HG02973 (cell line): ENCODE measurements around the gene SMCO2.

Experiments
- ATAC-seq: cut with Tn5 transposase; IDR thresholded peaks from one replicate; pipeline ENCODE4 v1.9.1; 2021; ENCODE audit warnings: moderate library complexity; ENCODE audit not compliant: unreplicated experiment

SMCO2 gene

DNA sequence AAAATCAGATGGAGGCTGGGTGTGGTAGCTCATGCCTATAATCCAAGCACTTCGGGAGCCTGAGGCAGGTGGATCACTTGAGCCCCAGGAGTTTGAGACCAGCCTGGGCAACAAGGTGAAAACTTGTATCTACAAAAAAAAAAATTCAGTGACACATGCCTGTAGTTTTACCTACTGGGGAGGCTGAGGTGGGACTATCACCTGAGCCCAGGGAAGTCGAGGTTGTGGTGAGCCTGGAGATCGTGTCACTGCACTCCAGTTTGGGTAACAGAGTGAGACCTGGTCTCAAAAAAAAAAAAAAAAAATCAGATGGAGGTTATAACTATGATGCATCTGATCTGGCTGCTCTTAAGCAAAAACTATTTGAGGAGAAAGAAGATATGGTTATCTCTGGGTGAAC lies 50.9 kb downstream of the SMCO2 start:
- no peak for ATAC-seq

DNA sequence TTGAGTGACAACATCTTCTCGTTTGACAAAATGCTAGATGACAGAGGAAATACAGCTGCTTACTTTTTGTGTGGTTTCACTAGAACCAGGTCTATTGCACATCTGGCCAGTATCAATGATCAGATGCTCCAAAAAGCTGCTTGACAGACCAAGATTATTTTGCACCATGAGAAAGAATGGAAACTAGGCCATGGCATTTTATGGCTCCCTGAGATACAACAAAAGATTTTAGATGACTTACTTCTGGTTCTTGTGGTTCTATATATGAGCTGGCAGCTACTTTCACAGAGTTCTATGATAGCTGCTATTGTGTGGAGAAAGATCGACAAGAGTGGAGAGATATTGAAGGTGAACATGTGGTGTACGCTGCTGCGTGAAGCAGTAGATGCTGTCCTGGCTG lies 51.6 kb downstream of the SMCO2 start:
- ATAC-seq = peak; percentile 70

DNA sequence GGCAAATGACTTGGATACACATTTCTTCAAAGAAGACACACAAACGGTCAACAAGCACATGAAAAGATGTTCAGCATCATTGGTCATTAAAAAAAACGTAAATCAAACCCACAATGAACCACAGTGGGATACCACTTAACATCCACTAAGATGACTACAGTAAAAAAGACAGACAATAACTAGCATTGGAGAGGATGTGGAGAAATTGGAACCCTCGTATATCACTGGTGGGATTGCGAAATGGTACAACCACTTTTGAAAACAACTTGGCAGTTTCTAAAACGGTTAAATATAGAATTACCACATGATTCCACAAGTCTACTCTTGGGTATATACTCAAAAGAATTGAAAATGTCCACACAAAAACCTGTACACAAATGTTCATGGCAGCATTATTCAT lies 52.2 kb downstream of the SMCO2 start:
- ATAC-seq = no peak

DNA sequence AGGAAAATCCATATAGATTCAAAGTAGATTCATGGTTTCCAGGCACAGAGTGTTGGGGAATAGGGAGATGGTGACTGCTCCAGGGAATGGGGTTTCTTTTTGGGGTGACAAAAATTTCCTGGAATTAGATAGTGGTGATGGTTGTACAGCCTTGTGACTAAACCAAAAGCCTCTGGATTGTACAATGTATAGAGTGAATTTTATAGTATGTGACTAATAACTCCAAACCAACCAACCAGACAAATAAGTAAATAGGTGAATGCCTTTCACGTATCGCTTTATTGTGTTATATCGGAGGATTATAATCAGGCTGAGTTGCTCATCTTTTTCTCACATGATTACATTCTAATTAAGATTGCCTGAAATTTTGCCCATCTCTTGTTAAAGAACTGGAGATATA lies 52.8 kb downstream of the SMCO2 start:
- no peak for ATAC-seq

DNA sequence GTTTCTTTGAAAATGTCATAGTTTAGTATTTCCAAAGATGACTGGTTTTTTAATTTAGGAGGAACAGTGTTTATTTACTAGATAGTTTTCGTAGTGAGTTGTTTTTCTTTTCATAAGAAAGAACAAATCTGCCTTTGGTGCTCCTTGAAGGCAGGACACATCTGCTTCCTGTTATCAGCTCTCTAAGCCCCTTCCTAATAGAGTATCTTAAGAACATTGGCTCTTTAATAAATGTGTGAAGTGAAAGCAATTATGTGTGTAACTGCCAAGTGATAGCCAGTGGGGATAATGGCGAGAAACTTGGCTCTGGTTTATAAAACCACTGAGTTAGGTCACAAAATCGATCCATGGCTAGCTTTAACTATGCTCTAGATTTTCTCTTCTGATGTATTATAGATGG lies 54.0 kb downstream of the SMCO2 start:
- no peak for ATAC-seq

DNA sequence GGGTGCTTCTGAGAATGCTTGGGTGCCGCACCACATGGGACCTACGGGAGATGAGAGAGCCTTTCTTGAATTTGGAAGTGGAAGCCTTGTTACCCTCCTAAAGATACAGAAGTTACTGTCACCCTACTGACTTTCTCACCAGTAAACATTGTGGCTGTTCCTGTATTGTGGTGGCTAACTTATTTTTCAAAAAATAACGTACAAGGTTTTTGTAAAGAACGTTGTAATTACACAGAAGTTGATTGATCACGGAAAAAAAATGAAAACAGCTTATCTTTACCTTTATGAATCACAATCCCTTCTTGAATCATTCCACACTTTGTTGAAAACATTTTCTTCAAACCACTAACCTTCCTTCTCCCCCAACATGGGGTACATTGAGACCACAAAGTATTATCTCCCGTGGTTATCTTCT lies 55.5 kb downstream of the SMCO2 start:
- no peak for ATAC-seq

DNA sequence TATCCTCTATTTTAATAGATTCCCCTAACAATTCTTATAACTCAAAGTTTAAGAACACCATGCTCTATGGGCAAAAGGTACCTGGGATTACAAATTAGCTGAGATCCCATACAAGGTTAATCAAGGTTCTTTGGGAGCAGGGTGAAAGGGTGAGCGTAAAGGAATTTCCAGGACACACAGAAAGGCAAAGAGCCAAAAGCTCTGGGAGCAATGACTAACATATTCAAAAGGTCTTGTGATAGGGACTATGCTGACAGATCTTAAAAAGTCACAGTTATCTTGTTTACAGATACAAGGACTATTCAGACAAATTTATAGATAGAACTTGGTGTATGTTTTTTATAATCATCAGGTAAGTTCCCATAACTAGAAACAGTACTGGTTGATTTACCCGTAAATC lies 58.0 kb downstream of the SMCO2 start:
- ATAC-seq = no peak

DNA sequence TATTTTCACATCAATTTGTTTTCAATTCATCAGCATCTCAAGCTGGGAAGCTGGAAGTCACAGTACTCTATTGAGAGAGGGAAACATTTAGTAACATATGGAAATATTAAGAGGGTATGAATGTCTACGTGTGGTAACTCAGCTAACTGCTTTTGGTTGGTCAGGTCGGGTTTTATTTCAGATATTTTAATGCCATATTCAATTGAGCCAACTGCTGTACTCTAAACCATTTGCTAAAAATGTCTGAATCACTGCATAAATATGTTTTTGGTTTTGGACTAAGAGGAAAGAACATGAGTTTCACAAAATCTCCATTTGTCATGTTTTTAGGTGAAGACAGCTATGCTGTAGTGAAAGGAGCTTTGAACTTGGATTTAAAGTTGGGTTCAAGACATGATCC lies 58.6 kb downstream of the SMCO2 start:
- no peak for ATAC-seq

DNA sequence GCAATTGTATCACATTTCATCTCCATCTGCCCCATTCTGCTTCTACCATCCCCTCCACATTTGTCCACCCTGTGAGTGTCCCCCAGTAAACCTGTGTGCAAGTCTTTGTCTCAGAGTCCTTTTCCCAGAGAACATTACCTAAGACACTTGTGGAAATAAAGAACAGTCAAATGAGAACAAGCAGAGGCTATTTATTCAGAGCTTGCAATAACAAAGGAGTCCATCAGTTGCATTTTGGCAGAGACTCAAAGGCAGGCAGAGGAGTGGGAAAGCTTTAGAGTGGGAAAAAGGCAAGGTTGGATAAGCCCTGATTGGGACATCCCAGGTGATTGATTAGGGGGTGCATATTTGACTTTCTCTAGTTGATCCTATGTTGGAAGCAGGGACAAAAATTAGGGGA lies 59.2 kb downstream of the SMCO2 start:
- ATAC-seq = no peak

DNA sequence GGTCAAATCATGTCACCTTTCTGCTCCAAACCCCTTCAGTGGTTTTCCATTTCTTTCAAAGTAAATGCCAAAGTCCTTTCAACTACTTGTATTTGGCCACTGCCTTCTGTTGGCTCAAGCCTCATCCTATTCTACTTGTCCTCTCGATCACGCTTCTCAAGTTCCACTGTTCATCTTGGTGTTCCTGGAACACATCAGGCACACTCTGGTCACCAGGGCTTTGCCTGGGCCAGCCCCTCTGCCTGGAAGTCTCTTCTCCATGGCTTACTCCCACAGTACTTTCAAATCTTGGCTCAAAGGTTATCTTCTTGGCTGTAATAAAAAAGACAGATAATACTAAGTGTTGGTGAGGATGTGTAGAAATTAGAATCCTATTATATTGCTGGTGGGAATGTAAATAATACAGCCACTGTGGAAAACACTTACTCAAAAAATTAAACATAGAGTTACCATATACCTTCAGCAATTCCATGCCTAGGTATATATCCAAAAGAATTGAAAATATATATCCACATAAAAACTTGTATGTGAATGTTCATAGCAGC lies 60.2 kb downstream of the SMCO2 start:
- ATAC-seq = no peak

DNA sequence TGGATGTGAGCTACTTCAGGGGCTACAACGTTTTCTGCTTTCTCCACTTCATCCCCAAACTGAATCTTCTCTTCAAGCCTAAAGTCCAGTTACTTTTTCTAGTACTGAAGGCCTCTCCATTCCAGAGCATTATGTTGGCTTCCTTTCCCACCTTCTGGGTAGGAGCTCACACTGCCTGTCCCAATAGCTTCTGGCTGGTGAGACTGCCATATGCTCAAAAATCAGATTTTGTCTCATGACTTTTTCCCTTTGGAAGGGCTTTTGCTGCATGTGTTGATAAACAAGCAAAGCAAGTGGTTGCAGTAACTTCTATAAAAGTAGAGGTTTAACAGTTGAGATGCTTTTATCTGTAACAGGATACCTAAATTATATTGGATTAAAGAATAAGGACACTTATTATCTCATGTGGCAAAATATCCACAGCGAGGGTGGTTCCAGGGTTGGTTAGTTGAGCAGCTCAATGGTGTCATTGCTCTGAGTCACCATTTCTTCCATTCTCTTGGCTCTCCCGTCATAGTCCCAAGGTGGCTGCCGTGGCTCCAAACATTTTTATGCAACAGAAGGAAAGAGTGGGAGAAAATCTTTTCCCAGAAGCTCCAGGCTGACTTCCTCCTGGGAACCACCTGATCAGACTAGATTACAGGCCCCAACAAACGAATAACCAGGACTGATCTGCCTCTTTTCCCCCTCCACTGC lies 62.3 kb downstream of the SMCO2 start:
- ATAC-seq = no peak

DNA sequence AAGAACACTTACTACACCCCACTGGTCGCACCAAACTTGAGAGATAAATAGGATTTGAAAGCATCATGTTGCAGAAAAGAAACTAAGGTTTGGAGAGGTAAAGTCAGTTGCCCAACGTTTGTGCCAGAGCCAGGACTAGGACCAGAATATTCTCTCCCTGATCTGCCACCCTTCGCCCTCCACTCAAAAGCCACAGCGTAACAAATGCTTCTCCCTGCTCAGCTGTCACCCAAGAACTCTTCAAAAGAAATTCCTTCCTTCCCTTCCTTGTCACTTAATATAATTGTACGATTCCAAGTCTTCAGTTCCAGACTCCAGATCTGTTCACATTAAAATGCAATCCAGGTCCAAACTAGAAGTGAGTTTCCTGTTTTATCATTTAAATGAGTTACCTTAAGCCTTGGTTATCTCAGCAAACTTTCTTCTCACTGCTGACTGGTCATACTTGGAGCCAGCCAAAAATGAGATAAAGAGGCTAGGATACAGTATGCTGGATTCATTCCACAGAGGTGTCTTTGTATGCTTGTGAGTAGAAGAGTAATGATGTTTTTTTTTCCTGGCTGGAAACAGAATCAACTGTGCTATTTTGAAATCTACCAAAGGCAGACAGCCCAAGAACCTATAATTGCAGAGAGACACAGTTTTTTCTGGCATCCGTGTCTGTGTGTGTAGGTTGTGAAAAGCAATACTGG lies 64.6 kb downstream of the SMCO2 start:
- no peak for ATAC-seq

DNA sequence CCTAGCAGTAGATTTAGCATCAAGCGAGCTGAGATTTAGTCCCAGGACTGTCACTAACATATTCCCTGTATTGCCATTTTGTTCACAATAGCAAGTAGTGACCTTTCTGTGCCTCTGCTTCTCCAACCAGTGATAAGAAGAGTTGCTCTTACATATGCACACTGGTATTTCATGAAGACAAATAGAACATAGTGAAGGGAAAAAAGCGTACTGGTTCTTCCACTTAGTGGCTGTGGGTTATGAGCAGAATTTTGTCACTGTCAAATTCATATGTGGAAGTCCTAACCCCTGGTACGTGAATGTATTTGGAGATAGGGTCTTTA lies 65.1 kb downstream of the SMCO2 start:
- ATAC-seq = no peak

DNA sequence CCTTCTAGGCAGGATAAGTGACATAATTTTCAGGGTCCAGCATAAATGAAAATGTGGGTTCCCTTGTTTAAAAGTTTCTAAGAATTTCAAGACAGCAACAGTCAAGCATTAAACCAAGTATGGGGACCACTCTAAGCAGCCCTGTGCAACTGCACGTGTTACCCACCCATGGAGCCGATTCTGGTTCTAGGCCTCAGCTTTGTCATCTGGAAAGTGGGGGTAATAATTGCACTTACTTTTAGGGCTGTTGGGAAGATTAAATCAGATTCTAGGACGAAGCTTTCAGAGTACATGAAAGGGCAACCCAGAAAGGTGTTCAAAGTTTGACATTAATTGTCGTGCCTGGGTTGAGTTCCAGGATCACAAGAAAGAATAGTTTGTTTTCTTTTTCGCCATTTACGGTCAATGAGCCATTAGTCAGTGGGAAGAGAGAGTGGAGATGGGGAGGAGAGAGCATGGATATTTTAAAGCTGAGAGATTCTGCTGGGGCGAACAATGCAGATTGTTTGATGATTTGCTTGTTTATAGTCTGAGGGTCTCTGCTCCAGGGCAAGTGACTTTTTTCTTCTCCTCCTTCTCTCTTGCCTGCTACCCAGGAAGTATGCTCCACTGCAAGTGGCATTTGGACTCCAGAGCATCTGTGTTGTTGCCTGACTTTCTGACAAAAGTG lies 66.8 kb downstream of the SMCO2 start:
- no peak for ATAC-seq

DNA sequence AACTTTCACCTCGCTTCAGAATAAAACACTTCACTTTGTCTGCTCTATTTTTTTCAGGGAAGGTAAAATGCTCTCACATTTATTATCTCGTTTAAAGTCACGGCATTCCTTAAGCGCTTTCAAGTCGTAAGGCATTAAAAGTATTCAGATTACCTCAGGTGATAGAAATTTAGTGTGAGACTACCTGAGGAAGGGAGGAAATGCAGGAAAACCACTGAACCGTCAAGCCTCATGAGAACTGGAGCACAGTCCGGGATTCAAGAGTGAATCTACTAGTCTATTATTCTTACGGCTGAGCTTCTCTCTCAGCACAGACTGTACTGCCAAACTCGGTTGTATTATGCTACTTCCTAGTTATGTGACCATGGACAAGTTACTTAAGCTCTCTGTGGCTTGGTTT lies 69.1 kb downstream of the SMCO2 start:
- ATAC-seq = no peak

DNA sequence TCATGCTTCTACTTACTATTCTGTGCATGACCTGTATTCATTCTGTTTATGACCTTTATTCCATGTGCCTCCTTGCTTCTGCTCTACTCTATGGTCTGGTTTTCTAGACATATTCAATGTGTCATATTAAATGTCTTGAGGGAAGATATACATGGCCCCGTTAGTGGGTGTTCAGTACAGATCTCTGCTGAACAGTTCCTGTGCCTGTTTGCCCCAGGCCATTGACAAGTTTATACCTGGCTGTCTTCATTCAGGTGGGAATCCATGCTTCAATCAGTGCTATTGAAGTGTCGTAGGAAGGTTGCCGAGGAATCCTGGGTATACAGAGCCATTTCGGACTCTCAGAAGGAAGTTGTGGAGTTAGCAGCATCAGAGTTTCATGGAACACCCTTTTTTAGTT lies 70.1 kb downstream of the SMCO2 start:
- ATAC-seq = no peak

DNA sequence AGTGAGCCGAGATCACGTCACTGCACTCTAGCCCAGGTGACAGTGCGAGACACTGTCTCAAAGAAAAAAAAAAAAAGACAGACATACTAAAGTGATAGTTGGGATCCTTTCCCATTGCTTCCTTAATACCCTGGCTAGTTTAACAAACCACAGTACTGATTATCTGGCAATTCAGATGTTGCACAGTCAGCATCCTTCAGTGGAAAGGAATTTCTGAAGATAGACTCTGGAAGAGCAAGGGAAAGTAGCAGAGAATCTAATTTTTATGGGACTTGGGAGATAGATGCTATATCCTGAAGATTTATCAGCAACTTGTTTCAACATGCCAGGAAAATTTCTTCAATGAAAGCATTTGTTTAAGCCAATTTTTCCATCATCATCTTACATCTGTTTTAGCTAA lies 71.0 kb downstream of the SMCO2 start:
- ATAC-seq = no peak

DNA sequence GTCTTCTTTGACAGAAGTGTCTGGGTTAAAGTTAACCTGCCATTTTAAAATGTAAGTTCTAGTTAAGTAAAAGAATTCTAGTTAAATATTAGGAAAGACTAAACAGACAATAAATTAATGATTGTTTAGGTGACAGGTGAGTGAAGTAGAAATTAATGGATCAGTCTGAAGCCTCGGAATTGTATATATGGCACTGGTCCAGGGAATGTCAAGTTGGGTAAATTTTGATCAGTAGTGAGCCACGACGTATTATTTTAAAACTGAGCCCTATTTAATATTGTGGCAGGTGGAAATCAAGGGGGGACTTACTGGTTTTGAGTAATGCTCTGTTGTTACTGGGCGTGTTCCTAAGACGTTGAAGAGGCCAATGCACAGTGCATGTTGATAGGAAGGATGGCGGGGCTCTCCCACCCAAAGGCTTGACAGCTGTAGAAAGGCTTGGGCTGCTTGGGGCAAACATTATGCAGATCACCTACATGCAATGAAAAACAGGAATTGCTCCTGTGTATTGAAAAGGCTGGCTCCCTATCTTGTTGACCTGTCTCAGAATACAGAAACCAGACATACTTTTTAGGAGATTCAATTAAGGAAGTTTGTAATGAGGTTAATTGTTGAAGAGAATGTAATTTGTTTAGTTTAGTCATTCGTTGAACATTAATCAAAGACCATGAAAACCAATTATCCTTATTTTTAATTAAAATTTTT lies 71.6 kb downstream of the SMCO2 start:
- ATAC-seq = no peak

DNA sequence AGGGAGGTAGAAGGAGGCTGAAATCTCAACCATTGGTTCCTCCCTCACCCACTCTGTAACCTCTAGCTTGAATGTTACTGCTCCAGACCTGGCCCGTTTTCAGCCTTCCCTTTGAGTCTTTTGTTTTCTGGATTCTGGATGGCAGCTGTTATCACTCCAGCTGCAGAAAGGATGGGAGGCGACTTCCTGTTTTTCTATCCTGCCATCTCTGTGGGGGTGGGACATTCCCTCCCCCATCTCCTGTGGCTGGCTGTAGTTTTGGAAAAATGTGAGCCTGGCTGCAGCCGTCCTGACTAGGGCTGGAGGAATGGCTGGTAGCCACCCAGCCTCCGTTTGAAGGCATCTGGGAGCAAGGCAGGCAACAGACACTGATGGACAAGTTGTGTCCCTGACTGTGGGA lies 74.5 kb downstream of the SMCO2 start:
- no peak for ATAC-seq

DNA sequence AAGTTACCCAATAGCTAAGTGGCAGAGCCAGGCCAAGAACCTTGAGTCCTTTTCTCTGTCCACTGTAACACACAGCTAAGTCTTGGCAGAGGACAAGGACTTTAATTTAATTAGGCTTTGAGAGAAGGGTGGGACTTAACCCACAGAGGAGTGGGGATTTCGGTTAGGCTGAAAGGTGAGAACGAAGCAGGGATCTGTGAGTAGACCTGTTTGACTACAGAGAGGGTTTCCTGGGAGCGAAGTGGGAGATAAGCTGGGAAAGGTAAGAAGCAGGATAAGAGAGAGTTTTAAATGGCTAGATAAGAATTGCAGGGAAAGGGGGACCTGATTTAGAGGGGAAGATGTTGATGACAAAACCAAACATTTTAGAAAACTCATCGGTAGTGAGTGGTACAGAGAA lies 75.4 kb downstream of the SMCO2 start:
- ATAC-seq = no peak

DNA sequence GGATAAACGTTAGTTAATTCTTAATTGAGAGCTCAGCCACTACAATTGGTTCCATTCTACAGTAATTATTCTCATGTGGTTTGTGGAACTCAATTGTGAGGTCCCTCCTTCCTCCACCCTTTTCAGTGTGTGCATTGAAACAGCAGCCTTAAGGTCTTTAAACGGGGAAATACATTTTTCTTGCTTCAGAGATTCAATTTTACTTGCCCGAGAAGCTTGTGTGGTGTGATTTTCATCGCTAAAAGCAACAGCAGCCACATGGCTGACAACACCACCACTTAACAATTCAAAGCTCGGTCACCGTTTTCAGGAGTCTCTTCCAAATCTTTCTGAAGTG lies 76.7 kb downstream of the SMCO2 start:
- ATAC-seq = no peak
